Activated naive CD8-positive, alpha-beta T cell treated with anti-CD3 and anti-CD28 coated beads, Interleukin-2, amount 50 U/mL, for 24 hours (primary cell): ENCODE results near the gene ESYT1.

Experiments used
- ATAC-seq: fragments of 150-1000 bp; cut with Tn5 transposase; one replicate; pipeline ENCODE4 v1.10.0; 2021
- DNase-seq: peaks from one replicate; pipeline ENCODE4 v3.0.0; 2021
- H3K27ac Mint-ChIP-seq: one replicate; pipeline ENCODE4 v1.8.0; 2021; ENCODE audit warnings: mild to moderate bottlenecking, mixed read lengths
- H3K27me3 Mint-ChIP-seq: one replicate; pipeline ENCODE4 v1.8.0; 2021; ENCODE audit warnings: mixed read lengths
- H3K36me3 Mint-ChIP-seq: one replicate; pipeline ENCODE4 v1.8.0; 2021; ENCODE audit warnings: low read depth, mixed read lengths
- H3K4me1 Mint-ChIP-seq: one replicate; pipeline ENCODE4 v1.8.0; 2021; ENCODE audit warnings: mixed read lengths
- H3K4me3 Mint-ChIP-seq: one replicate; pipeline ENCODE4 v1.8.0; 2021; ENCODE audit warnings: mild to moderate bottlenecking, moderate library complexity, mixed read lengths
- H3K9me3 Mint-ChIP-seq: one replicate; pipeline ENCODE4 v1.8.0; 2021; ENCODE audit warnings: mixed read lengths

The ESYT1 gene

GRCh38 chr12:56098592-56098991 lies 29.5 kb upstream of the ESYT1 start:
- Mint-ChIP-seq H3K27ac (no peak overlapping the region), H3K4me1 (peaks cover 20% of the 10 kb centered on the region), H3K4me3 (no peak overlapping the region), H3K27me3 (no peaks in the 10 kb centered on the region), H3K36me3 (no peaks in the 10 kb centered on the region), H3K9me3 (no peaks in the 10 kb centered on the region)
- no peak for DNase-seq
- no peak for ATAC-seq

GRCh38 chr12:56099787-56100186 lies 28.3 kb upstream of the ESYT1 start:
- no peak overlapping the region for H3K4me3 Mint-ChIP-seq
- no peaks in the 10 kb centered on the region for H3K9me3 Mint-ChIP-seq
- DNase-seq (no peak), ATAC-seq (no peak)
- peaks cover 5% of the 10 kb centered on the region for H3K36me3 Mint-ChIP-seq
- peaks cover 26% of the 10 kb centered on the region for H3K4me1 Mint-ChIP-seq
- H3K27ac Mint-ChIP-seq = no peak overlapping the region
- H3K27me3 Mint-ChIP-seq = no peaks in the 10 kb centered on the region

DNA sequence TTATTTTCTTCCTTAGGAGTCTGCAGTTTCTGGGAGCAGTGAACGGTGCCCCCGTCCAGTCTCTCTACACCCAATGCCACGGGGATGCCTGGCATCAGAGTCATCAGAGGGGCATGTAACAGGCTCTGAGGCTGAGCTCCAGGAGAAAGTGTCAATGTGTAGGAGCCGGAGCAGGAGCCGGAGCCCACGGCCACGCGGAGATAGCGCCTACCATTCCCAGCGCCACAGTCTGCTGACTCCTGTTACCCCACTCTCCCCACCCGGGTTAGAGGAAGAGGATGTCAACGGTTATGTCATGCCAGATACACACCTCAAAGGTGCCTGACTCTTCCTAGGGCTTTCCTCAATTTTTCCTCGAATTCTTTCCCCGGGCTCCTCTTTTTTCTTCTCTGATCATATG lies 27.0 kb upstream of the ESYT1 start:
- no peak overlapping the region for H3K27ac Mint-ChIP-seq
- ATAC-seq = no peak
- H3K27me3 Mint-ChIP-seq = no peaks in the 10 kb centered on the region
- H3K9me3 Mint-ChIP-seq = no peaks in the 10 kb centered on the region
- H3K4me1 Mint-ChIP-seq = peaks cover 33% of the 10 kb centered on the region
- H3K4me3 Mint-ChIP-seq = no peak overlapping the region
- no peak for DNase-seq
- H3K36me3 Mint-ChIP-seq = peaks cover 18% of the 10 kb centered on the region

DNA sequence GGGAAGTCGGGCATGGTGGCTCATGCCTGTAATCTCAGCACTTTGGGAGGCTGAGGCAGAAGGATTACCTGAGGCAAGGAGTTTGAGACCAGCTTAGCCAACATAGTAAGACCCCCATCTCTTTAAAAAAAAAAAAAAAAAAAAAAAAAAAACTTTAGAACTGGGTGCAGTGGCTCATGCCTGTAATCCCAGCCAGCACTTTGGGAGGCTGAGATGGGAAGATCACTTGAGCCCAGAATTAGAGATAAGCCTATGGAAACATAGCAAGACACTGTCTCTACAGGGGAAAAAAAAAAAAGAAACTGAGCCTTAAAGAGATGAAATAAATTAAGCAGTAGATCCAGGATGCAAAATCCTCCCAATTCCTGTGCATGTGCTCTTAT lies 25.4 kb upstream of the ESYT1 start:
- H3K9me3 Mint-ChIP-seq = no peaks in the 10 kb centered on the region
- H3K27ac Mint-ChIP-seq = peak overlapping the region; percentile 99
- no peaks in the 10 kb centered on the region for H3K27me3 Mint-ChIP-seq
- peaks cover 47% of the 10 kb centered on the region for H3K4me1 Mint-ChIP-seq
- H3K4me3 Mint-ChIP-seq = peak overlapping the region; percentile 98
- ATAC-seq (no peak), DNase-seq (no peak)
- peaks cover 34% of the 10 kb centered on the region for H3K36me3 Mint-ChIP-seq

GRCh38 chr12:56103066-56103711 lies 24.9 kb upstream of the ESYT1 start:
- no peak for DNase-seq

GRCh38 chr12:56103823-56104108 lies 24.3 kb upstream of the ESYT1 start:
- Mint-ChIP-seq H3K4me3 (peak overlapping the region; percentile 98), H3K27me3 (no peaks in the 10 kb centered on the region), H3K36me3 (peaks cover 45% of the 10 kb centered on the region)

More at GRCh38 chr12:56103066-56103711, 24.9 kb upstream of the ESYT1 start:
- Mint-ChIP-seq H3K4me3 (peak overlapping the region; percentile 98), H3K27ac (peak overlapping the region; percentile 99), H3K36me3 (peaks cover 39% of the 10 kb centered on the region), H3K9me3 (no peaks in the 10 kb centered on the region), H3K4me1 (peaks cover 48% of the 10 kb centered on the region), H3K27me3 (no peaks in the 10 kb centered on the region)
- no peak for ATAC-seq

GRCh38 chr12:56104109-56104814 lies 23.8 kb upstream of the ESYT1 start, which contains the start of gene PA2G4:
PA2G4 (plus strand) TSS chr12:56104559; CDS start chr12:56104738, 179 bp downstream.
- Mint-ChIP-seq H3K4me1 (peaks cover 49% of the 10 kb centered on the region), H3K9me3 (no peaks in the 10 kb centered on the region), H3K4me3 (peak within 1 kb of the TSS; percentile 98), H3K27me3 (no peaks in the 10 kb centered on the region), H3K27ac (peak within 1 kb of the TSS; percentile 99), H3K36me3 (peaks cover 50% of the 10 kb centered on the region)
- DNase-seq (peak; percentile 98), ATAC-seq (peak; percentile 97)

More at GRCh38 chr12:56103823-56104108, 24.3 kb upstream of the ESYT1 start:
- Mint-ChIP-seq H3K4me1 (peaks cover 49% of the 10 kb centered on the region), H3K9me3 (no peaks in the 10 kb centered on the region), H3K27ac (peak overlapping the region; percentile 99)
- DNase-seq (no peak), ATAC-seq (no peak)

- Mint-ChIP-seq H3K4me3 (peak overlapping the region; percentile 98), H3K4me1 (peaks cover 50% of the 10 kb centered on the region), H3K9me3 (no peaks in the 10 kb centered on the region), H3K36me3 (peaks cover 56% of the 10 kb centered on the region), H3K27ac (peak overlapping the region; percentile 99), H3K27me3 (no peaks in the 10 kb centered on the region)
- ATAC-seq (peak; percentile 2), DNase-seq (peak; percentile 39)
Measured at GRCh38 chr12:56104815-56105608, 23.1 kb upstream of the ESYT1 start.

DNA sequence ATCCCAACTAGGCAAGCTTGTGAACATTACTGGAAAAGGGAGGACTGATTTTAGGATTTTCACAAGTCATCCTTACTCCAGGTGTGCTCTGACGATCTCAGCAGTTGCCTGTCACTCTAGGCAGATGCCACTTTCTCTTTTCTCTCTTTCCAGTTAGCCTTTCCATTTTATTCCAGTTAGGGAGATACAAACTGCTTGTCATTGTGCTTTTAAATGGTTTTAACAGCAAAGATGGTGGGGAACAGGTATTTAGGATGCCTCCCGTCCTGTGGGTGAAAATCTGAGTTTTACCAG lies 22.5 kb upstream of the ESYT1 start:
- Mint-ChIP-seq H3K27ac (peak overlapping the region; percentile 99), H3K9me3 (no peaks in the 10 kb centered on the region), H3K27me3 (no peaks in the 10 kb centered on the region), H3K4me1 (peaks cover 50% of the 10 kb centered on the region), H3K36me3 (peaks cover 60% of the 10 kb centered on the region), H3K4me3 (peak overlapping the region; percentile 98)
- no peak for DNase-seq
- ATAC-seq = no peak

- no peak for ATAC-seq
- Mint-ChIP-seq H3K27ac (peak overlapping the region; percentile 63), H3K4me3 (peak overlapping the region; percentile 98), H3K27me3 (no peaks in the 10 kb centered on the region), H3K9me3 (no peaks in the 10 kb centered on the region), H3K4me1 (peaks cover 44% of the 10 kb centered on the region), H3K36me3 (peaks cover 76% of the 10 kb centered on the region)
- no peak for DNase-seq
Measured at GRCh38 chr12:56107242-56107641, 20.8 kb upstream of the ESYT1 start.

DNA sequence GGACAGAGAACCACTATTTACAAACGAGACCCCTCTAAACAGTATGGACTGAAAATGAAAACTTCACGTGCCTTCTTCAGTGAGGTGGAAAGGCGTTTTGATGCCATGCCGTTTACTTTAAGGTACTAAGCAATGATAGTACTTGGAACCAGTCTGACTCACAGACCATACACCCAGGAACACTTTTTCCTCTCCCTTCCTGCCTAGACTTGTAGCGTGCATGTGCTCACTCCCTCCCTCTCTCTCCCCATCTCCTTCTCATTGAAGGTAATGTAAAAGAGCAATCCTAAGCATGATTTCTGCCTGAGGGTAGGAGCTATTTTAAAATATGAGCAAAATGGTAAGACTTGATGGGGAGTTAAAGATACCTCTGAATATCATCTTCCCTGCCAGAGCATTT lies 17.5 kb upstream of the ESYT1 start:
- Mint-ChIP-seq H3K4me3 (no peak overlapping the region), H3K9me3 (no peaks in the 10 kb centered on the region)
- ATAC-seq = no peak

DNA sequence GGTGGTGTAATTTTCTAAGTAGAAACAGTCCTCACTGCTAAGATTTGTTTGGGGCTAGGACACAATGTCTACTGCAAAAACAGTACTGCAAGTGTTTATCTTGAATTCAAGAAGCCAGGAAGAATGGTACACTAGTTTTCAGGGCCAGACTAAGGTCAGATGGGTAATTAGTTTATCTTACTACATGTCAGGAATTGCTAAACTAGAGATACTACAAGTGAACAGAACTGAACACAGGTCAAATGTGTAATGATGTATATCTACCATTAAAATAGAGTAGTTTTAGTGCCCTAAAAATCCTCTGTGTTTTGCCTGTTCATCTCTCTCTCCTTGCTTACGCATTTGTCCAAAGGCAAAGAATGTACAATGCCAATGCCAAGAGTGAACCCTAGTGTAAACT lies 14.0 kb upstream of the ESYT1 start:
- no peak for DNase-seq
- Mint-ChIP-seq H3K27me3 (peaks cover 4% of the 10 kb centered on the region), H3K4me3 (peak overlapping the region; percentile 12), H3K9me3 (no peaks in the 10 kb centered on the region), H3K36me3 (peaks cover 69% of the 10 kb centered on the region), H3K4me1 (peaks cover 35% of the 10 kb centered on the region), H3K27ac (peak overlapping the region; percentile 29)
- no peak for ATAC-seq

More for the DNA sequence above, 17.5 kb upstream of the ESYT1 start:
- H3K27ac Mint-ChIP-seq = no peak overlapping the region
- H3K36me3 Mint-ChIP-seq = peaks cover 82% of the 10 kb centered on the region
- H3K4me1 Mint-ChIP-seq = peaks cover 34% of the 10 kb centered on the region
- no peak for DNase-seq
- no peaks in the 10 kb centered on the region for H3K27me3 Mint-ChIP-seq

DNA sequence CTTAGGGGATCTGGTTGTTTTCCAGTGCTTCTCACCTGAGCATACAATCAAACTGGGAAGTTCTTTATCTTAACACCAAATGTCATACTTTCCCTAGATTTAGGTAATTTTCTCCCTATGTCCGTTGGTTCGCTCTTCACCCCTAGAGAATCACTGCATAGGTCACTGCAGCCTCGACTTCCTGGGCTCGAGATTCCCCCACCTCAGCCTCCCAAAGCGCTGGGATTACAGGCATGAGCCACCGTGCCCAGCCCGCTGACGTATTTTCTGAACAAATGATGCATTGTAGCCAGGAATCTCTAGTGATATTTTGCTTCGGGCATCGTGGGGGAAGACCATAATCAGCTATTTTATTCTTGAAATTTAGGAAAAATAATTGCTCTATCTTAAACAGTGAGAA lies 12.7 kb upstream of the ESYT1 start:
- Mint-ChIP-seq H3K4me3 (peak overlapping the region; percentile 96), H3K4me1 (peaks cover 46% of the 10 kb centered on the region), H3K27ac (peak overlapping the region; percentile 99), H3K36me3 (peaks cover 61% of the 10 kb centered on the region), H3K9me3 (no peaks in the 10 kb centered on the region), H3K27me3 (peaks cover 4% of the 10 kb centered on the region)
- DNase-seq (no peak), ATAC-seq (no peak)

- peak within 1 kb of the TSS; percentile 99 for H3K27ac Mint-ChIP-seq
- peaks cover 4% of the 10 kb centered on the region for H3K27me3 Mint-ChIP-seq
- ATAC-seq (peak; percentile 21), DNase-seq (peak; percentile 93)
- peaks cover 46% of the 10 kb centered on the region for H3K4me1 Mint-ChIP-seq
- peak within 1 kb of the TSS; percentile 96 for H3K4me3 Mint-ChIP-seq
- H3K36me3 Mint-ChIP-seq = peaks cover 56% of the 10 kb centered on the region
- H3K9me3 Mint-ChIP-seq = no peaks in the 10 kb centered on the region
Measured at GRCh38 chr12:56116267-56117081, 11.6 kb upstream of the ESYT1 start, which contains the start of gene RPL41. RPL41 (plus strand) TSS chr12:56116633.
